Activated CD4-positive, CD25-positive, alpha-beta regulatory T cell treated with anti-CD3 and anti-CD28 coated beads, Interleukin-2, amount 50 U/mL, for 16 hours (primary cell): ENCODE data around the gene SART3.
"Not testable (repeated sequence)": the region's sequence is repeated elsewhere in the genome, so short reads cannot be mapped to it uniquely, and the experiment has no call there.

Source experiments
- DNase-seq: peaks from one replicate; pipeline ENCODE4 v3.0.0-alpha.2; 2020; ENCODE audit warnings: low read depth, low spot score

The SART3 gene

DNA sequence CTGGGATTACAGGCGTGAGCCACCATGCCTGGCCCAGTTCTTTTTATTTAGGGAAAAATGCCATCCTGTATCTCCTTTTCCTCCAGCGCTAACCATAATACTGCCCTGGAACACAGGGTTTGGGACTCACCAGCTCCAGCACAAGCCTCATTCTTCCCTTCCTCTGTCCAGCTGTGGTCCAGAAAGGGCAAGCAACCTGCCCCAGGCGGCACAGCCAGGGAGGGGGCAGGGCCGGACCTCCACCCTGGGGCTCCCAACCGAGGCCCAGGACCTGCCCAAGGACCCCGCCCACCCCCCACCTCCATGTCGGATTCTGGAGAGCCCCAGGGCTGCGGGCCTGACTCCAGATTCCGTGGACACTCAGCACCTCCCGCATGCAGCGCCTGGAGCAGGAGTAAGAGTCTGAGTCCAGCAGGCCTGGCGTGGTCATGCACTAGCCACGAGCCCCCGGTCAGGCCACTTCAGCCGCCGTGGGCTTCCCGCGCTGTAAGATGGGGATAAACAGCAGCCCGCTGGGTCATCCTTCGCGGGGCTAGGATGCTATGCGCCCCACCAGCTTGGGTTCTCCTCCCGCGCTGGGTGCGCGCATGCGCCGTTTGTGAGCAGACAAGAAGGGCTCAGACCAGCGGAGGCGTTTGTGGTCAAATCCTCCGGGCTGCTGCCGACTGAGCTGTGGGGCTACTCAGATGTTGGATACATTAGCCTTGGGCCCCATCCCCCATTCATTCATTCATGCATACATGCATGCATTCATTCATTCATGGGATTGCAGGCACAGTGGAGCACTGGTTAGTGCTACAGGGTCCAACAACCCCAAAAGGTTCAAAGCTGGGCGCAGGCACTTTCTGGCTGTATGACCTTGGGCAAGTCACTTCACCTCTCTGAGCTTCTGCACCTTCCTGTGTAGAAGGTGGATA is 20.6 kb upstream of the SART3 start:
- DNase-seq = no peak

DNA sequence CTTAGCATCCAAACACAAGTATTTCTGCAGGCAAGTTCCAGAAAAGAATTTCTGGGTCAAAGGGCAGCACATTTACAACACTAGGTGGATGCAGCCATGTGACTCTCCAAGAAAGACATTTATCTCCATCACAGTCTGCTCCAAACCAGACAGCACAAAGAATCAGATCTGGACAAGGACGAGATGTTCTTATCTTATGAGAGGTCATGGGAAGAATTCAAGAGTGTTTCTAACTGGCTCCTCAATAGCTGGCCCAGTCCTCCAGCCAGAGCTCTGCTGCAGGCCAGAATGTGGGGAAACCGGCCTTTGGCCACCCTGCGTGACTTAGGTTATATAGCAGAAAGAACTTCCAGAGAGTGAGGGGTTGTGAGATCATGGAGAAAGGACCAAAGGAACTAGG is 19.6 kb upstream of the SART3 start:
- no peak for DNase-seq

DNA sequence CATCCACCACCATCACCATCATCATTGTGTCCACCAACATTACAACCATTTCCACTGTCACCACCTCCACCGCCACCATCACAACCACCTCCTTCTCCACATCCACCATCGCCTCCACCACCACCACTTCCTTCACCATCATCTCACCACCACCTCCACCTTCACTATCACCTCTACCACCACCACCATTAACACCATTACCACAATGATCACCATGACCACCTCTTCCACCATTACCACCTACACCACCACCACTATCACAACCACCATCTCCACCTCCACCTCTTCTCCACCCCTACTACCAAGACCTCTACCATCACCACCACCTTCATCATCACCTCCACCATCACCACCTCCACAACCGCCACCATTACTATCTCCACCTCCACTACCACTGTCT is 17.8 kb upstream of the SART3 start:
- no peak for DNase-seq

DNA sequence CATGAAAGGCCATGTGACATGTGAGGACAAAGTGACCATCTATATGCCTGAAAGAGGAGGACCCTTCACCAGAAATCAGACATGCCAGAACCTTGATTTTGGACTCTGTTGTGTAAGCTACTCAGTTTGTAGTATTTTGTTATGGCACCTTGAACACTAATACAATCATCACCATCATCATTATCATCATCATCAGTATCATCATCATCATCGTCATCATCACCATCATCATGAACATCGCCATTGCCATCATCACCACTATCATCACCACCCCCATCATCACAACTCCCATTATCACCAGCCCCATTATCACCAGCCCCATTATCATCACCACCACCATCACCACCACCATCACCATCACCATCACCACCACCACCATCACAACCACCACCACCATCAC is 17.3 kb upstream of the SART3 start:
- DNase-seq = no peak

DNA sequence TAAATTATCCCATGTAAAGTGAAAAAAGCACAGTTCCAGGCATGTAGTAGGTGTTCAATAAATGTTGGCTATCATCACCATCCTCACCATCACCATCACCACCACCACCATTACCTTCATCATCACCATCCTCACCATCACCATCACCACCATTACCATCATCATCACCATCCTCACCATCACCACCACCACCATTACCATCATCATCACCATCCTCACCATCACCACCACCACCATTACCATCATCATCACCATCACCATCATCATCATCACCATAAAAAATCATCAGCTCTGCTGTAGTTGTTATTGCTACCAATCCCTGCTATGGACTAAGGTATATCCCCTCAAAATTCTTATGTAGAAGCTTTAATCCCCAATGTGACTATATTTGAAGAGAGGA is 16.5 kb upstream of the SART3 start:
- DNase-seq = no peak

DNA sequence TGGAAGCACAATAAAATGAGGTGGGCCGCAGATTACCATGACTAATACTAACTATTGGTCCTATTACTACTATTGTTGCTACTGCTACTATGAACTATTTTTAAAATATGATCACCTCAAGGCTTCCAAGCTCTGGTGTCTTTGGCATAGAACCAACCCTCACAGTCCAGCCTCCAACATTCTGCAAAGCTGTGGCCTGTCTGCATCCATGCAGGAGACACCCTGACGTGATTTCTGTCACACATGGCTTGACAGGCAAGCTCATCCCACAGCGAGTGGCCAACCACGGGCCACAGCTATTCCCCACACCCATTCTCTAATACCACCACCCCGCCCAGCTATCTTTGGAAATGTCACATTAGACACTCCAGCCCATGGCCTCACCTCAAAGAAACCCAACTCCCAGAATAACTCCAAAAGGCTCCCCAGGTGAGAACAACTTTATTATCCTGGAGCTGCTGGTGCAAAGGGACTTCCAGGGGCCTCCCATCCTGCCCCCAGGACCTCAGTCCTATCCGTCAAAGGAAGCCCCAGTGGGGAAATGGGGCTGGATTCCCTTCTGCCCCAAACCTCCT is 15.8 kb upstream of the SART3 start:
- DNase-seq = no peak

DNA sequence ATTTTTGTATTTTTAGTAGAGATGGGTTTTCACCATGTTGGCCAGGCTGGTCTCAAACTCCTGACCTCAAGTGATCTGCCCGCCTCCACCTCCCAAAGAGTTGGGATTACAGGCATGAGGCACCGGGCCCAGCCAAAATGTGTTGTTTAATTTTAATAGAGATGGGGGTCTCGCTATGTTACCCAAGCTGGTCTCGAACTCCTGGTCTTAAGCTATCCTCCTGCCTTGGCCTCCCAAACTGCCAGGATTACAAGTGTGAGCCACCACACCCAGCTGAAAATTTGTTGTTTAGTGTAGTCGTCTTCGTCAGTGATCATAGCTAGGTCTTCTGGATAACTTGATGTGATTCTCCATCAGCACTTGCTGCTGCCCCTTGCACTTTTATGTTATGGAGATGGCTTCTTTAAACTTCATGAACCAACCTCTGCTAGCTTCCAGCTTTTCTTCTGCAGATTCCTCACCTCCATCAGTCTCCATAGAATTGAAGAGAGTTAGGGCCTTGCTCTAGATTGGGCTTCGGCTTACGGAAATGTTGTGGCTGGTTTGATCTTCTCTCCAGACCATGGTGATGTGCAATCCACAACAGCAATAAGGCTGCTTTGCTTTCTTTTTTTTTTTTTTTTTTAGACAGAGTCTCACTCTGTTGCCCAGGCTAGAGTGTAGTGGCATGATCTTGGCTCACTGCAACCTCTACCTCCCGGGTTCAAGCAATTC is 14.4 kb upstream of the SART3 start:
- no peak for DNase-seq

DNA sequence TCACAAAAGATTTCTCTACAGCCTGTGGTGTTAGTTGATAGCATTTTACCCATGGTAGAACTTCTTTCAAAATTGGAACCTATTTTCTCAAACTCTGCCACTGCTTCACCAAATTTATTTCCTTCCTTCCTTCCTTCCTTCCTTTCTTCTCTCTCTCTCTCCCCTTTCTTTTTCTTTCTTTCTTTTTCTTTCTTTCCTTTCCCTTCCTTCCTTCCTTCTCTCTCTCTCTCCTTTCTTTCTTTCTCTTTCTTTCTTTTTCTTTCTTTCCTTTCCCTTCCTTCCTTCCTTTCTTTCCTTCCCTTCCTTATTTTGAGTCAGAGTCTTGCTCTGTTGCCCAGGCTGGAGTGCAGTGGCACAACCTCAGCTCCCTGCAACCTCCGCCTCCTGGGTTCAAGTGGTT is 13.3 kb upstream of the SART3 start:
- not testable (repeated sequence) for DNase-seq

DNA sequence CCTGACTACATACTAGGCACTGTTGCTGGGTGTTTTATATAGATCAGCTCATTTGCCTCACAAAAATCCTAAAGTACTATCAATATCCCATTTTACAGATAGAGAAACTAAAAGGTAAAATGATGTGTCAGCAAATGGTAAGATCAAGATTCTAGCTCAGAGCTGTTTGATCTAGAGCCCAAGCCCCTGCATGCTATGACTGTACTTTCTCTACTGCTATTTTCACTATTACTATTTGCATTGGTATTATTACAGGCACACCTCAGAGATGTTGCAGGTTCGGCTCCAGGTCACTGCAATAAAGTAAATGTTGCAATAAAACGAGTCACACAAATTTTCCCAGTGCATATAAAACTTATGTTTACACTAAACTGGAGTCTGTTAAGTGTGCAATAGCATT is 12.3 kb upstream of the SART3 start:
- DNase-seq = no peak

DNA sequence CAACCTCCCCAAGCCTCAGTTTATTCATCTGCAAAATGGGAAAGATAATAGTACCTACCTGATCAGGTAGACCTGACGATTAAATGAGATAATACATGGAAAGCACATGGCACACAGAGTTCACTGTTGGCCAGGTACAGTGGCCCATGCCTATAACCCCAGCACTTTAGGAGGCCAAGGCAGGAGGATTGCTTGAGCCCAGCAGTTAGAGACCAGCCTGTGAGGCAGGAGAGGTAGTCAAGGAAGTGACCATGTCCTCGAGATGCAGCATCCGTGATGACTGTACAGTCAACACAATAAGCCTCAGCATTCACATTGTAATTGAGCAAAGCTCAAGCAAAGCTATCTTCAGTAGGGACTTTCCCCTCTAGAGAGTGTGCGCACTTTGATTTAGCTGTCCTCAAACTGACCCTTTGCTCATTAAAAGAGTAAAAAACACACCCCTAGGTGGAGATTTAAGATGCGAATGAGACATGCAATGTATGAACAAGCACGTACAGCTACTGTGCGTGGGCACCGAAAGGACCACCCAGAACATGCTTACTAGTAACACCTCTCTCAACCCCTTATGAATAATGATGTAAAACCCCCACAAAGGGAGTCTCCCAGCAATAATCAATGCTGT is 11.3 kb upstream of the SART3 start:
- DNase-seq = no peak

DNA sequence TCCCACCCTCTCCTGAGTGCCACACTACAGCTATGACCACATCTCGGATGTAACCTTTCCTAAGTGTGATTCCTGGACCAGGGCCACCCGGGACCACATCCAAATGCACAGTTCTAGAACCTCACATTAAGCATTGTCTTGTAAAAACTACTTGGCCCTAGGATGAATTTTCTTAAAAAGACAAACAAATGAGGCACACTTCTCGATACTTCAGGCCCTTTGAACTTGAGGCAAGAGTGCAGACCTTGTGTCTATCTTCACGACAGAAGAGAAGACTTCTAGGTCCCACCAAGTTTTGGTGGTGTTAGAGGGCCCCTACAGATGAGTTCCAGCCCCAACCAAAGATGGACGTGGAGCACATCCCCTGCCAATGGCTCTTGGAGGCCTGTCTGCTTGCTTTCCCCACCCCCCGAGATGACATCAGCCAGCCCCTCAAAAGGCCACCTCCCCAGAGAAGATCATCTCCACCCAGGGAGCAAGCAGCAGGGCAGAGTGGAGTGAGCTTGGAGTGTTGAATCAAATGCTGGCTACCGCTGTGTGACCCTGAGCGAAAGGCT is 10.7 kb upstream of the SART3 start:
- no peak for DNase-seq

DNA sequence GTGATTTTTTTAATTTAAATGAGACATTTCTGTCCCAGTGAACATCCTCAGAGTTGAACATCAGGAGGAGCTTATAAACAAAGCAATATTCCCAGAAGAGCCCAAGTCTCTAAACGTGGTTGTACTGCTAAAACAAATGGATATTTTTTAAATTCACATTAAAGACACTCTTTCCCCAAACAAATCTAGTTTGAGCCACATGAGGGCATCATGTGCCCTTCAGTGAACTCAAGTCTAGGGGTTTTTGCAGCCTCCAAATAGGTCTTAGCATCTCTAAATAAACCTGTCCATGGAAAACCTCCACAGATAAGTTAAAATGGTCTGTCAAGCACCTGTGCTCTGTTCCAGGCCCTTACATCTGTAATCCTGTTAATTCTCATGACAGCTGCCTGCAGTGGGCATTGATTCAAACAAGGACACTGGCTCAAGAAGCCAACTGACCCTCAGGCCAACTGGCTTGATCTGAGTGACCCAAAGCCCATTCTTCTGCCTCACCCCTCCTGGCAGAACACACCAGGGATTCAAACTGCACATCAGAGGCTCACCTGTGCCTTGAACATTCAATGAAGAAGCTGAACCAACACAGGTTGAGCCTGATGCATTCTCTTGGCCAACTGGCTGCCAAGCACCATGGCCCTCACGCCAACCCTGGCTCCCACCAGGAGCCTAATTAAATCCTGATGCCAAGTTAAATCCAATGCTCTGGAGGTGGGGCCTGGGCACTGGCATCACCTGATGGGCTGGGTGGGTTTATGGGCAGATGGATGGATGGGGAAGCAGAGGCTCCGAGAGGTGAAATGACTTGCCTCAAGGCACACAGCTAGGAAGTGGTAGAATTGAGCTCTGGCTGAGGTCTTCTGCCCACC is 10.0 kb upstream of the SART3 start:
- DNase-seq = no peak

DNA sequence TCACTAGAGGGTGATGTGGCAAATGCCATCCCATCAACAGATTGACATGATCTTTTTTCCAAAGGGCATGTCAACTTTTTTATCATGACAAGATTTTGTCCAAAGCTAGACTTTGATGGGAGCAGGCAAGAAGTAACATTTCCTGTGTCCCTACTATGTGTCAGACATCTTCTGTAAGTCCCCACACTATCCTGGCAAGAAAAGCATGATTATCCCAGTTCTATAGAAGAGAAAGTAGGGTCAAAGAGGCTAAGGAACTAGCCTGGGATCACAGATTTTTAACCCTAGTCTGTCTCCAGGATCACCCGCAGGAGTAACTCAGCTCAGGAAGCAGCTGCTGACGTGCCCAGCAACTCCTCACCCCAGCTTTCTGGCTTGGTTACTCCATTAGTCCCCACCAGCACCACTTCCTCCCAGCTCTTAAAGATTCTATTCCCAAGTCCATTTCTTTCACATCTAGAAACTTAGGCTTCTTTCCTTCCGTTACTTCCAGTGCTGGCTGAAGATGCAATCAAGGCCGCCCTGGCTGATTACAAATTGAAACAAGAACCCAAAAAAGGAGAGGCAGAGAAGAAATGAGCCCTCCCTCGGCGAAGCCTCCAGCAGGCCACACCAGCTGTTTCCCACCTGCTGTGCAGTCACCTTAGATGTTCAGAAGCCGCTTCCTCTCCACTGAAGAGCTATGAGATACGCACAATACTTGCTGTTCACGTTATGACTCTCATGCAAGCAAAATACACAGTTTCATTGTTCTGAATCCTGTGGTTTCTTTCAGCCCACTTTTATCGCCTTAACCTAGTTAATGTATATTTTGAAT is 7.6 kb upstream of the SART3 start:
- peak; percentile 47 for DNase-seq

DNA sequence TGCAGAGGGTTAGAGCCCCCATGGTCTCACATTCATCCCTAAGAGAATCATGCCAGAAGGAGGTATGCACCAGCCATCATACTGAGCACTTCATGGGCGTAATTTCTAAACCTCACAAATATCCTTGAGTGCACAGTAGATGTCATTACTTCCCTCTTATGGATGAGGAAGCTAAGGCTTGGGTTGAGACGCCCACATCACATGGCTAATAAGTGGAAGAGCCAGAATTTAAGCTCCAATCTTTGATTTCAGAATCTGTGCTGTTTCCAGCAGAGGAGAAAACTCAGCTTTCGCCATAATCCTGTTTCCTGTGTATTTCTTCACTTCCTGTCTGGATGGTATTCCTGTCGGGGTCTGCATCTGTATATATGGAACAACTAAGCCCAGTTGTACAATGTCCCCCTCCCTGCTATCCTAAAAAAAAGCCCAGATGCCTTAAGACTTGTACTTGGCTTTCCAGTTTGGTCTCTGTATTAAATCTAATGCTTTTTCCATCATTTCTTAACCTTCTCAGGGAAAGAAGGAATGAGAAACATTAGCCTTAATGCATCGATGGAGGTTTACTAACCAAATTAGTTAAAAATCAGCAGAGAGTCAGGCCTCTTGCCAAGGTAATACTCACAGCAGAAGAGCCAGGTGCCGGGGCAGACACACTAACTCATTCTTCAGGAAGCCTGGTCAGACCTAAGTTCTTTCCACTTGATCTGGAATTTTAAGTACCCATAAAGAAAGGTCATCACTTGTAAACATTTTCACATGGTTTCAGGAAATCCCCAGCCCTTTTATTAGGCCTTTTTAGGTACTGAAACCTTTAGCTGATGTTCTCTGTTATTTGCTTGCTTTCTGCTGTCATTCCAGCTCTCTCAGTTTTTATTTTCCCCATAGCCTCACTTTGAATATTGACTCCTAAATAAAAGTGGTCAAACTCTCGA is 6.7 kb upstream of the SART3 start:
- DNase-seq = no peak

DNA sequence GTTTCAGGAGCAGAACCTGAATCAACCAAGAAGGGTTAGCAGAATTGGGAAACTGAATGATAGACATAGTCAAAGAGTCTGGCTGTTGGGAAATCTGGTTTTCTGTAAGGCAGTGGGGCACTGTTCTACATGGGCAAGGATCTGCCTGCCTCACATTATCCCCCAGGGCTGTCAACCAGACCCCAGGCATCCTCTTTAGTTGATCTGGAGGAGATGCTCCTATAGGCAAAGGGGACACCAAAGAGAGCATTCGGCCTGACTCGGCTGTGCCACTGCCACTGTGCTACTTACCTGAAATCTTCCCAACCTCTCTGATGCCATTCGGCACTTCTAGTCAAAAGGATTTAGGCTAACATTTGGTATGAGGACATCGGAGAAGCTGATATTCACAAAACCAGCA is 5.5 kb upstream of the SART3 start:
- DNase-seq = no peak

DNA sequence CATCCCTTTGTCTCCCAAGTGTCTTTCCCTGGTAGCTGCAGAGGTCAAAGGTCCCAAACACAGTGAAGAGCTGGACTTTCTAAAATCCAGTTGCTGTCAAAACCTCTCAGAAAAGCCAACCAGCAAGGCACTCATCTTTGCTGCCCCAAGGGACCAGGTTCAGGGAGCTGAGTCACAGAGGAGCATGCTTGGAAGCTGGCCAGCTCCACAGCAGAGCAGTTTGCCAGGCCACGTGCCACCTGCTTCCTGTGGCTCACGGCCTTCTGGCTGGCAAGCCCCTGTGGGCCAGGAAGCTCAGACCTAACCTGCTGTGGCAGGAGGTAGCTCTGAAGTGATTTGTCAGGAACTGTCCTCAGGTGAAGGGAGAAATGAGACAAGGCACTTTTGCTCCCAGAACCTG is 5.0 kb upstream of the SART3 start:
- DNase-seq = no peak

DNA sequence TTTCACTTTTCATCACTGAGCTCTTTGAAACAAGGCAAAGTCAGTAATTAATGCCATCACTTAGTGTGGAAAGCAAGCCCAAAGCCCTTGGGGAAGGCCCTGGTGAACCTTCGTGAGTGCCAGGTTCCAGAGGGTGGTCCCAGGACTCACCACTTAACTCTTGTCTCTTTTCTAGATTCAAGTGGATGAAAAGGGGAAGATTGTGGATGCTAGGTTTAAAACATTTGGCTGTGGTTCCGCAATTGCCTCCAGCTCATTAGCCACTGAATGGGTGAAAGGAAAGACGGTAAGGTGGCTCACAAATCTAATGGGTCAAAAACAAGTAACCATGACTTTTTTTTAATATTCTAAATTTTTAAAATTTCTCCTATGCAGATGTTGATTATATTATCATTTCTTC is 4.2 kb upstream of the SART3 start:
- no peak for DNase-seq

DNA sequence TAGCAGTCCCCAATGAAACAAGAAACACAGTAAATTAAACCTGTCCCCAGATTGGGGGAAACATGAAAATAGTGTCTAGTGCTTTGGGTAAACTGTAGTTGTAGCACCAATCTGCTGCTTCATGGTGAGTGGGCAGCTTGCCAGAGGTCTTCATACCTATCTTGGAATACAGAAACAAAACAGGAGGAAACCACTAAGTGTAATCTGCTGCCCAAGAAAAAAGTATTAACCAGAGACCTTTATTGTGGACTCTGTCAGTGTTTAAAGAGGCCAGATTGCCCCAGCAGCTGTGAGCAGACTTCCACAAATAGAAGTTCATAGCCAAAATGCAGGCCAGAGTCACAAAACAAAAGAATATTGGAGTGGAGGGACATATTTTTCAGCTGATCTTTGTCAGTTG is 3.8 kb upstream of the SART3 start:
- no peak for DNase-seq

DNA sequence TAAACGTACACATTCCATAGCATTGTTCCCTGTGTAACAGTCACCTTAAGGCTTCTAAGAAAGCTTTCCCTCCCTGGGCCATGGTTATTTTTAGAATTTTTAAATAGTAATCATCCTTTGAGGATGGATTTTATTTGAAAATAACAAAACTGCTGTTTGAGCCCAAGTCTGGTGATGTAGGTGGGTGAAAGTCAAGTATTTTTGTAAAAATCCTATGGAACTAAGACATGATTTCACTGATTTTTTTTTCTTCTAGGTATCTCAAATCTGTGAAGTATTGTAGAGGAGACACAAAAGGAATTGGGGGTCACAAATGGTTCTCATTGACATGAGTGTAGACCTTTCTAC is 2.8 kb upstream of the SART3 start:
- no peak for DNase-seq
